Measurements from ENCODE around the gene NPL. TPM values are rescaled to one million over a fixed set of nuclear protein-coding genes. Genes with fewer than 3 reads are reported as not detected.

The NPL gene
- total and polyA plus RNA-seq, 9 of the 15 experiments (the other 6 are each of a cell fraction or from before 2014, with no cell fraction given), result 9.9 to 22.3 (median 14.2) TPM

GRCh38 chr1:182789138-182790076 lies at the start of gene NPL (continued):
- TF ChIP-seq MGA (IDR thresholded peaks at IDR 0.05) (peak; percentile 100), NFE2 (IDR thresholded peaks at IDR 0.05; ENCODE audit: low read depth) (no peak), STAT5A (IDR thresholded peaks at IDR 0.05; ENCODE audit: borderline replicate concordance, low read length) (no peak), CEBPZ (IDR thresholded peaks at IDR 0.05; ENCODE audit: borderline replicate concordance, low read depth, low read length) (no peak), HNRNPUL1 (IDR thresholded peaks at IDR 0.05; ENCODE audit: low read length) (no peak), MEF2D (tag; conservative IDR thresholded peaks at IDR 0.05; ENCODE audit: low read depth) (no peak; the same call in 1 of the 2 replicates), XRCC5 (IDR thresholded peaks at IDR 0.05; ENCODE audit: low read depth, low read length) (no peak), ELF4 (CRISPR knock-in tag; IDR thresholded peaks at IDR 0.05) (peak; percentile 50; the same call in 1 of the 2 replicates), ZKSCAN3 (CRISPR knock-in tag; IDR thresholded peaks at IDR 0.05) (no peak), PRPF4 (IDR thresholded peaks at IDR 0.05; ENCODE audit: insufficient read depth, low read depth, low read length, poor library complexity, severe bottlenecking) (no peak), SMAD2 (IDR thresholded peaks at IDR 0.05; ENCODE audit: low read depth, low read length) (no peak)

All from K562 (cell line).